Osteocyte (in vitro differentiated cells): ENCODE data around the gene EMCN. TPM values are rescaled to one million over a fixed set of nuclear protein-coding genes. Genes with fewer than 3 reads are reported as not detected.

Source experiments
- DNase-seq: peaks from one replicate; pipeline ENCODE4 v3.0.0; 2021; ENCODE audit warnings: mixed read lengths; ENCODE audit not compliant: unreplicated experiment; ENCODE audit errors: extremely low spot score
- H3K27ac Mint-ChIP-seq: one replicate; pipeline ENCODE4 v1.8.0; 2021; ENCODE audit warnings: mild to moderate bottlenecking, mixed read lengths; ENCODE audit not compliant: unreplicated experiment
- H3K27me3 Mint-ChIP-seq: one replicate; pipeline ENCODE4 v1.8.0; 2021; ENCODE audit warnings: mixed read lengths; ENCODE audit not compliant: unreplicated experiment
- H3K36me3 Mint-ChIP-seq: one replicate; pipeline ENCODE4 v1.8.0; 2021; ENCODE audit warnings: mixed read lengths; ENCODE audit not compliant: unreplicated experiment
- H3K4me1 Mint-ChIP-seq: one replicate; pipeline ENCODE4 v1.8.0; 2021; ENCODE audit warnings: mixed read lengths; ENCODE audit not compliant: unreplicated experiment
- H3K4me3 Mint-ChIP-seq: one replicate; pipeline ENCODE4 v1.8.0; 2021; ENCODE audit warnings: mild to moderate bottlenecking, moderate library complexity, mixed read lengths; ENCODE audit not compliant: unreplicated experiment
- H3K9me3 Mint-ChIP-seq: one replicate; pipeline ENCODE4 v1.8.0; 2021; ENCODE audit warnings: mixed read lengths; ENCODE audit not compliant: unreplicated experiment
- CTCF ChIP-seq: fragments of 200-600 bp; sonication (generic); IDR thresholded peaks from 2 replicates; pipeline ENCODE4 v1.5.0; 2021; ENCODE audit warnings: antibody characterized with exemption, mild to moderate bottlenecking, moderate library complexity
- total RNA-seq: library from RNA; stranded (reverse); gene quantifications from 2 replicates; pipeline ENCODE4 v1.2.1, GENCODE V29; 2021

The EMCN gene
- total RNA-seq, 1 donor from 2014 or later, result 4.1 TPM

DNA sequence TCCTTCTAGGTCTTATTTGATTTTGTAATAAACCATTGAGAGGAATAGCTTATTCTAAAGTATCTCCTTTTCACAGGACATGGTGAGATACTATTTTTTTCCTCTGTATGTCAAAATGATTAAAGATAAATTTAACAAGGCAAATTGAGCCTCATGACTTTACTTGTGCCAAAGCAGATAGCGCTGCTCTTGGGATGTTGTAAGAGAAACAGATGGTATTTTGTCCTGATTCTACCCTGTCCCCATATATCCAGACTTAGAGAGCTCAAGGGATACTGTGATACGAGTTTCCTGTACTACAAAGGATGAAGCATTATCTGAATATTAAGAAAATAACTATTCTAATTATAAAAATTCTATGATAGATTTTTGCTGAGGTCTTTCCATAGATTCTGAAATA is 34.0 kb downstream of the EMCN start:
- Mint-ChIP-seq H3K27ac (no peak overlapping the region), H3K36me3 (no peaks in the 10 kb centered on the region), H3K4me3 (no peak overlapping the region), H3K9me3 (no peaks in the 10 kb centered on the region), H3K4me1 (no peaks in the 10 kb centered on the region), H3K27me3 (peaks cover 5% of the 10 kb centered on the region)
- TF ChIP-seq CTCF, result no peak
- DNase-seq, result no peak

DNA sequence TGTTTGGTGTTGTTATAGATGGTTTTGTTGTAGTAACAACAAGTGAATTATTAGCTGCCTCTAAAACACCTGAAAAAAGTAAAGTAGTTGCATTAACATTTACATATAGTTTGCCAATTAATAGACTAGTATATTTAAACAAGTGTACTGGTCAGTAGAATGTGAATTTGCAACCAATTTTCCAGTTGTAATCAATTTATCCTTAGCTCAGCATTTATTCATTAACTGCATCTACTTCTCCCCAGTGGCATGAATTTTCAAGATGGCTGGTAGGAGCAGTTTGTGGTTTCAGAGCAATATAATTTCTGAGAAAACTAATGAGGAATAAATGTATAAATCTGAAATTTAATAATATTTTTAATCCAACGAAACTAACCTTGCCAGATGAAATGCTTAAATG is 37.9 kb downstream of the EMCN start:
- Mint-ChIP-seq H3K27me3 (peaks cover 3% of the 10 kb centered on the region), H3K4me3 (no peak overlapping the region), H3K9me3 (no peaks in the 10 kb centered on the region), H3K4me1 (no peaks in the 10 kb centered on the region), H3K36me3 (no peaks in the 10 kb centered on the region), H3K27ac (no peak overlapping the region)
- DNase-seq, result no peak
- no peak for TF ChIP-seq CTCF

DNA sequence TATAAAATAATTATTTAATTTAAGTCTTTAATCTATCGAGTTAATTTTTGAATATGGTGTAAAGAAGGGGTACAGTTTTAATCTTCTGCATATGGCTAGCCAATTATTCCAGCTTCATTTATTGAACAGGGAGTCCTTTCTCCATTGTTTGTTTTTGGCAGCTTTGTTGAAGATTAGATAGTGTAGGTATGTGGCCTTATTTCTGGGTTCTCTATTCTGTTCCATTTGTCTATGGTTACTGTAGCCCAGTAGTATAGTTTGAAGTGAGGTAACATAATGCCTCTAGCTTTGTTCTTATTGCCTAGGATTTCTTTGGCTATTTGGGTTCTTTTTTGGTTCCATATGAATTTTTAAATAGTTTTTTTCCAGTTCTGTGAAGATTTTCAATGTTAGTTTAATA is 48.3 kb downstream of the EMCN start:
- H3K9me3 Mint-ChIP-seq, result peaks cover 10% of the 10 kb centered on the region
- no peak for DNase-seq
- TF ChIP-seq CTCF, result no peak
- no peak overlapping the region for H3K27ac Mint-ChIP-seq
- no peak overlapping the region for H3K4me3 Mint-ChIP-seq
- no peaks in the 10 kb centered on the region for H3K4me1 Mint-ChIP-seq
- no peaks in the 10 kb centered on the region for H3K36me3 Mint-ChIP-seq
- no peaks in the 10 kb centered on the region for H3K27me3 Mint-ChIP-seq

- Mint-ChIP-seq H3K27ac (no peak overlapping the region), H3K4me3 (no peak overlapping the region), H3K36me3 (no peaks in the 10 kb centered on the region), H3K27me3 (no peaks in the 10 kb centered on the region), H3K4me1 (no peaks in the 10 kb centered on the region), H3K9me3 (peaks cover 14% of the 10 kb centered on the region)
- TF ChIP-seq CTCF, result no peak
- DNase-seq, result no peak
Measured at GRCh38 chr4:100466501-100466900, 51.3 kb downstream of the EMCN start.

DNA sequence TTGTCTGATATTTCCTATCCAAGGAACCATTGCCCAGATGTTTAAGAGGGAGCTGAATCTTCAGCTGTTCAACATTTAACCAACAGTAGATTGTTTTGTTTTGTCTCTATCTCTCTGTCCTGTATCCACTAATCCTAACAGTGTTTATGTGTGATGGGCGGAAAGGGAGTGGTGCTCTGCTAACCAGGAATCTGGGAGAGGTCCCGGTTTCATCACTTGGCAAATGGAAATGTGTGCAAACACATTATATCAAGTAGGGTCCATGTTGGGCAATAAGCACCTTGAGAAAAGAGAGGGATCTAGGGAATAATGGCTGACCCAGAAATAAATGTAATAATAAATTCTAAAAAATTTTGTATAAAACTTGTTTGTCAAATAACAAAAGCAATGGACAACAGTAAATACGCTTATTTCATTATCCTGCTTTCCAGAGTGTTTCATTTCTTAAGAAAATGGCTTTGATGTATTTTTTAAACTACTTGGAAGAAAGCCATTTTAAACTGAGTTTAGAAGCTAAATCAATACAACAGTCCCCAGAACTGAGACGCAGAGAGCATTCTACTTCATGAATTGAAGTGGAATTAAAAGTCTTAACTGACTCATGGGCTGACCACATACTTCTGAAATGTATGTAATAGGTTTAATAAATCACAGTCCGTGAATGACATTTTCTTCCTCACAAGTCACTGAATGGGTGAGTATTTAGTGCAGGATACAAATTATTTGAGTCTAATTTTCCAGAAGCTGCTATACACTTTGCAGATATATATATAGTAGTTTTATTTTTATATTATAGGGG is 55.8 kb downstream of the EMCN start:
- Mint-ChIP-seq H3K27me3 (no peaks in the 10 kb centered on the region), H3K4me1 (no peaks in the 10 kb centered on the region), H3K4me3 (no peak overlapping the region), H3K9me3 (peaks cover 15% of the 10 kb centered on the region), H3K36me3 (no peaks in the 10 kb centered on the region), H3K27ac (no peak overlapping the region)
- TF ChIP-seq CTCF, result no peak
- no peak for DNase-seq
